GM23248 (cell line): ENCODE measurements around the gene CSRP3. TPM values are rescaled to one million over a fixed set of nuclear protein-coding genes. Genes with fewer than 3 reads are reported as not detected.

Source experiments
- DNase-seq: peaks from one replicate; pipeline ENCODE4 v3.0.0-alpha.2; 2015
- H2AFZ ChIP-seq: fragments of 200-600 bp; sonication (generic); 2 replicates; pipeline ENCODE4 v1.6.1; 2016; ENCODE audit warnings: antibody characterized with exemption
- H3F3A ChIP-seq: fragments of 200-600 bp; sonication (generic); 2 replicates; pipeline ENCODE4 v1.6.1; 2016; ENCODE audit warnings: mild to moderate bottlenecking, antibody characterized with exemption, mixed run types; ENCODE audit not compliant: insufficient read depth
- H3K27ac ChIP-seq: fragments of 200-600 bp; sonication (generic); 2 replicates; pipeline ENCODE4 v1.5.1; 2016; ENCODE audit warnings: mild to moderate bottlenecking
- H3K27me3 ChIP-seq: fragments of 200-600 bp; sonication (generic); replicated peaks from 2 replicates; pipeline ENCODE4 v1.6.1; 2016; ENCODE audit warnings: mild to moderate bottlenecking; ENCODE audit not compliant: insufficient read depth
- H3K36me3 ChIP-seq: fragments of 200-600 bp; sonication (generic); 2 replicates; pipeline ENCODE4 v1.6.1; 2016; ENCODE audit warnings: low read depth, mild to moderate bottlenecking
- H3K4me1 ChIP-seq: fragments of 200-600 bp; sonication (generic); 2 replicates; pipeline ENCODE4 v1.6.1; 2016; ENCODE audit warnings: mild to moderate bottlenecking; ENCODE audit not compliant: insufficient read depth
- H3K4me2 ChIP-seq: fragments of 200-600 bp; sonication (generic); one replicate; pipeline ENCODE4 v1.6.1; 2016; ENCODE audit warnings: mild to moderate bottlenecking; ENCODE audit not compliant: unreplicated experiment
- H3K4me3 ChIP-seq: fragments of 200-600 bp; sonication (generic); 2 replicates; pipeline ENCODE4 v1.5.1; 2016; ENCODE audit warnings: mild to moderate bottlenecking
- H3K79me2 ChIP-seq: fragments of 200-600 bp; sonication (generic); 2 replicates; pipeline ENCODE4 v1.6.1; 2016; ENCODE audit warnings: mild to moderate bottlenecking; ENCODE audit not compliant: insufficient read depth
- H3K9ac ChIP-seq: fragments of 200-600 bp; sonication (generic); 2 replicates; pipeline ENCODE4 v1.6.1; 2016; ENCODE audit warnings: mild to moderate bottlenecking
- H3K9me2 ChIP-seq: fragments of 200-600 bp; sonication (generic); 2 replicates; pipeline ENCODE4 v1.6.1; 2016; ENCODE audit warnings: mixed run types, mild to moderate bottlenecking, moderate library complexity; ENCODE audit not compliant: insufficient read depth
- H3K9me3 ChIP-seq: fragments of 200-600 bp; sonication (generic); one replicate; pipeline ENCODE4 v1.6.1; 2017; ENCODE audit warnings: low read depth
- H4K20me1 ChIP-seq: fragments of 200-600 bp; sonication (generic); 2 replicates; pipeline ENCODE4 v1.6.0; 2016; ENCODE audit not compliant: insufficient read depth
- EZH2 ChIP-seq: fragments of 200-600 bp; sonication (generic); IDR thresholded peaks from 2 replicates; pipeline ENCODE4 v1.6.1; 2018; ENCODE audit warnings: antibody characterized with exemption, mild to moderate bottlenecking; ENCODE audit not compliant: insufficient read depth, poor library complexity, severe bottlenecking
- EZH2phosphoT487 ChIP-seq: fragments of 200-600 bp; sonication (generic); IDR thresholded peaks from 2 replicates; pipeline ENCODE4 v1.6.1; 2018; ENCODE audit warnings: antibody characterized with exemption, moderate library complexity, mild to moderate bottlenecking, low read depth; ENCODE audit not compliant: insufficient read depth
- WGBS, 2 experiments: methylation state at CpG; one replicate each; pipeline ENCODE4 v1.1.6; 2015 to 2017; ENCODE audit warnings: low lambda C conversion rate in 2 of 2, low coverage in 1 of 2; ENCODE audit errors: missing lambda C conversion rate in 2 of 2; 5-methylcytosine and 5-hydroxymethylcytosine counted together
- in situ Hi-C: fragments of 300-500 bp; cut with MboI; formaldehyde crosslinking; loops from 2 replicates; pipeline ENCODE4 v1.15.0; 2020
- polyA plus RNA-seq: library from polyadenylated mRNA; unstranded; fragments of >200 nt; fragmentation: Nextera tagmentation; extraction: Ambion mirVana; gene quantifications from 2 replicates; pipeline ENCODE4 v1.2.1, GENCODE V29; 2016
- total RNA-seq: library from RNA; depleted of rRNA; stranded (reverse); fragments of >200 nt; shearing (Covaris generic); gene quantifications from 2 replicates; pipeline ENCODE4 v1.2.3, GENCODE V29; 2014

CSRP3 gene
- total and polyA plus RNA-seq, 2 experiments from 2014 or later, result not detected

- Histone ChIP-seq H3K4me2 (no peak overlapping the region), H3K4me1 (no peaks in the 10 kb centered on the region), H2AFZ (no peak overlapping the region), H3K9me2 (no peaks in the 10 kb centered on the region), H4K20me1 (no peaks in the 10 kb centered on the region; the same call in 1 of the 2 replicates), H3K79me2 (no peaks in the 10 kb centered on the region), H3K27me3 (peaks cover 43% of the 10 kb centered on the region), H3K4me3 (no peak overlapping the region), H3K36me3 (no peaks in the 10 kb centered on the region), H3K9ac (no peak overlapping the region), H3K27ac (no peak overlapping the region), H3F3A (no peaks in the 10 kb centered on the region), H3K9me3 (no peaks in the 10 kb centered on the region)
- in situ Hi-C loops, result no loop called here
- DNase-seq, result no peak
- TF ChIP-seq EZH2phosphoT487, result no peak
- 55 to 58% methylated on average over 2 of the region's 2 CpGs for WGBS, 2 experiments
These were observed 6.4 kb upstream of the CSRP3 start for GRCh38 chr11:19208181-19208580.

GRCh38 chr11:19204836-19205235, 3.1 kb upstream of the CSRP3 start:
- no peak for DNase-seq
- Histone ChIP-seq H3K27ac (no peak overlapping the region), H3K9me3 (no peaks in the 10 kb centered on the region), H3K9me2 (no peaks in the 10 kb centered on the region), H3K4me1 (no peaks in the 10 kb centered on the region; the same call in 1 of the 2 replicates), H3F3A (no peaks in the 10 kb centered on the region), H3K9ac (no peak overlapping the region), H2AFZ (no peak overlapping the region), H3K79me2 (no peaks in the 10 kb centered on the region), H3K36me3 (no peaks in the 10 kb centered on the region), H3K4me3 (no peak overlapping the region), H3K4me2 (no peak overlapping the region), H4K20me1 (no peaks in the 10 kb centered on the region), H3K27me3 (peaks cover 36% of the 10 kb centered on the region)
- TF ChIP-seq EZH2 (no peak), EZH2phosphoT487 (no peak)
- 85 to 91% methylated on average over 5 of the region's 5 CpGs for WGBS, 2 experiments
- in situ Hi-C loops, result no loop called here

GRCh38 chr11:19200410-19201201, 1.2 kb downstream of the CSRP3 start:
- Histone ChIP-seq H3F3A (no peaks in the 10 kb centered on the region), H3K27me3 (peaks cover 18% of the 10 kb centered on the region), H3K9me2 (no peaks in the 10 kb centered on the region), H3K4me1 (no peaks in the 10 kb centered on the region; the same call in 1 of the 2 replicates), H3K4me3 (no peak overlapping the region), H3K36me3 (no peaks in the 10 kb centered on the region), H3K4me2 (no peak overlapping the region), H2AFZ (no peak overlapping the region), H4K20me1 (no peaks in the 10 kb centered on the region), H3K27ac (no peak overlapping the region), H3K79me2 (no peaks in the 10 kb centered on the region), H3K9ac (no peak overlapping the region), H3K9me3 (no peaks in the 10 kb centered on the region)
- no peak for TF ChIP-seq EZH2phosphoT487
- TF ChIP-seq EZH2, result no peak
- in situ Hi-C loops, result no loop called here
- DNase-seq, result peak; percentile 77
- WGBS, 2 experiments, result 31 to 35% methylated on average over 6 of the region's 6 CpGs

- no peak for DNase-seq
- 20 to 21% methylated on average over 3 of the region's 3 CpGs for WGBS, 2 experiments
These were observed 2.0 kb downstream of the CSRP3 start for GRCh38 chr11:19199771-19200170.

More at GRCh38 chr11:19199771-19200170, 2.0 kb downstream of the CSRP3 start:
- H3K4me1 ChIP-seq, result no peaks in the 10 kb centered on the region; the same call in 1 of the 2 replicates
- no peak overlapping the region for H3K27ac ChIP-seq
- no peaks in the 10 kb centered on the region for H4K20me1 ChIP-seq
- H3K9ac ChIP-seq, result no peak overlapping the region
- peaks cover 18% of the 10 kb centered on the region for H3K27me3 ChIP-seq
- TF ChIP-seq EZH2 (no peak), EZH2phosphoT487 (no peak)
- in situ Hi-C loops, result no loop called here
- H3K4me3 ChIP-seq, result no peak overlapping the region
- no peaks in the 10 kb centered on the region for H3K9me3 ChIP-seq
- H3K9me2 ChIP-seq, result no peaks in the 10 kb centered on the region
- H3F3A ChIP-seq, result no peaks in the 10 kb centered on the region
- no peak overlapping the region for H2AFZ ChIP-seq
- no peaks in the 10 kb centered on the region for H3K36me3 ChIP-seq
- no peak overlapping the region for H3K4me2 ChIP-seq
- H3K79me2 ChIP-seq, result no peaks in the 10 kb centered on the region
